Dermis blood vessel endothelial cell (primary cell): ENCODE results near the gene C22orf39. TPM values are rescaled to one million over a fixed set of nuclear protein-coding genes. Genes with fewer than 3 reads are reported as not detected.
A peak's percentile ranks its signal among the peaks of the same experiment; 100 is the strongest.

Source experiments
- DNase-seq: peaks from one replicate; pipeline ENCODE4 v3.0.0; 2010
- total RNA-seq: library from RNA; depleted of rRNA; stranded (reverse); fragments of >200 nt; gene quantifications from 2 replicates; pipeline ENCODE4 v1.2.3, GENCODE V29; 2014

Gene C22orf39, protein sequence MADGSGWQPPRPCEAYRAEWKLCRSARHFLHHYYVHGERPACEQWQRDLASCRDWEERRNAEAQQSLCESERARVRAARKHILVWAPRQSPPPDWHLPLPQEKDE
- 24.2 and 27.1 TPM in 2 replicates for total RNA-seq

DNA sequence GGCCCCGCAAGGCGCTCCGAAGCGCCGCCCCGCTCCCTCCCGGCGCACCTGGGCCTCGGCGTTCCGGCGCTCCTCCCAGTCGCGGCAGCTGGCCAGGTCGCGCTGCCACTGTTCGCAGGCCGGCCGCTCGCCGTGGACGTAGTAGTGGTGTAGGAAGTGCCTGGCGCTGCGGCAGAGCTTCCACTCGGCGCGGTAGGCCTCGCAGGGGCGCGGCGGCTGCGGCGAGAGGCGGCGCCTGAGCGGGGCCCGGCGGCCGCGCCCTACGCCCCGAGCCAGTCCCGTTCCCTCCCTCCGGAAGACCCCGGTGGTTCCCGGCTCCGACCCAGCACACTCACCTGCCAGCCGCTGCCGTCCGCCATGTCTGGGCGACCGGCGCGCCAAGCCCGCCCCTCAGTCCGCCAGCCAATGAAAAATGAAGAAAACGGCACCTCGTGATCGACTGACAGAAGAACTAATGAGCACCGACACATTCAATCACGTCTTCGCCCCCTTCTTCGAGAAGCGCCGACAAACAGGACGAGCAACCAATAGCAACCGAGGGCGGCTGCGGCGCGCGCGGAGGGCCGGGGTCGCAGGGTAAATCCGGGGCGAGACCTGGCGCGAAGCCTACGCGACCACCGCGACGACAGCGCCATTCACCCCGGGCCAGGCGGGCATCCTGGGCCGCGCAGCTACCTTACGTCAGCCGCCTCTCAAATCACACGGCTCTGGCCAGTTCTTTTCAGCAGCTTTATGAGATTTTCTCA is at the start of gene C22orf39:
C22orf39 (minus strand) TSS at position 382 of the 746 bp plus-strand sequence; CDS start at position 359, 23 bp downstream.
- DNase-seq: peak; percentile 95

DNA sequence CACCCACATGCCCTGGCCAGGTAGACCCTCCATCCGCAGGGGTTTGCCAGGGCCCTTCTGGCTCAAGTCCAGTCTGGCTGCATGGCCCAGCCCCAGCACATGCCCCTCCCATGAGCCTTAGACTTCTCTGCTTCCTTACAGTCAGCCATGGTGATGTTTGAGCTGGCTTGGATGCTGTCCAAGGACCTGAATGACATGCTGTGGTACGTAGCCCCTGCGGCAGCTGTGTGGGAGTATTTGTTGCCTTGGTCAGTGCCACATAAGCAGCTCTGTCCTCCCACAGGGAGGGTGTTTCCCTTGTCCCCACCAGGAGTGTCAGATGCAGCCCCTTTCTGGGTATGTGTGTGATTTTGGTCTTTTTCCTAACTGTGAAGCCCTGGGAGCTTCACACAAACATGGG is 49.7 kb upstream of the C22orf39 start:
- DNase-seq: peak; percentile 94

DNA sequence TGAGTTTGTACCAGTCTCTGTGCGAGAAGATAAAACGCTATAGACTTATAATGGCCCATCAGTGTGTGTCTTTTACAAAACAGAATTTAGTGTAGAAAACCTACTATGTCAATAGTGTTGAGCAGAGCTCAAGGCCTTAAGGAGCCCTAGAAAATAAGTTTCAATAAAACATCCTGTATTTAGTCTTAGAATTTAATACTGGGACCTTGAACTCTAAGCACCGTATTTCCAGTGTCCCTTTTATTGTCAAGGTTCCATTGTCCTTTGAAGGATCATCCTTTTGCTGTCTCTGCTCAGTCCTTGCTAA is 48.8 kb upstream of the C22orf39 start:
- DNase-seq: no peak

DNA sequence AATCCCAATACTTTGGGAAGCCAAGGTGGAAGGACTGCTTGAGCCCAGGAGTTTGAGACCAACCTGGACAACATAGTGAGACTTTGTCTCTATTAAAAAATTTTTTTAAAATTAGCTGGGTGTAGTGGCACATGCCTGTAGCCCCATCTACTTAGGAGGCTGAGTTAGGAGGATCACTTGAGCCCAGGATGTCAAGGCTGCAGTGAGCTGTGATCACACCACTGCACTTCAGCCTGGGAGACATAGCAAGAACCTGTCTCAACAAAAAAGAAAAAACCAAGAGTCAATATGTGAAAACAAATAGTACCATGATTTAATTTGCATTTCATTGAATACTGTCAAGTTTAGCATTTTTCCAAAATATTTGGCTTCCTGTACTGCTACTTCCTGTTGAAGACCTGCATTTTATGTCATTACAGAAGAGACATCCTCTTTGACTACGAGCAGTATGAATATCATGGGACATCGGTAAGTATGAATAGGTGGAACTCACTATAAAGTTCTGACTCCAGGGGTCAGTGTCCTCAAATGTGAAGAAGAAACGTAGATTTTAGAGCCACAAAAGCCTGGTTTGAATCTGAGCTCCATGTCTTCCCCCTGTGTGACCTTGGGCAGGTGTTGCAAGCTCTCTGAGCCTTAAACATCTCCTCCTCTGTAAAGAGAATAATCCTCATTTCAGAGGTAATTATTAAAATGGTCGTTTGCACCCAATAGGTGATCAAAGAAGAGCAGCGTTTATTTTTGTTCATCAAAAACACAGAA is 48.2 kb upstream of the C22orf39 start:
- peak; percentile 83 for DNase-seq

DNA sequence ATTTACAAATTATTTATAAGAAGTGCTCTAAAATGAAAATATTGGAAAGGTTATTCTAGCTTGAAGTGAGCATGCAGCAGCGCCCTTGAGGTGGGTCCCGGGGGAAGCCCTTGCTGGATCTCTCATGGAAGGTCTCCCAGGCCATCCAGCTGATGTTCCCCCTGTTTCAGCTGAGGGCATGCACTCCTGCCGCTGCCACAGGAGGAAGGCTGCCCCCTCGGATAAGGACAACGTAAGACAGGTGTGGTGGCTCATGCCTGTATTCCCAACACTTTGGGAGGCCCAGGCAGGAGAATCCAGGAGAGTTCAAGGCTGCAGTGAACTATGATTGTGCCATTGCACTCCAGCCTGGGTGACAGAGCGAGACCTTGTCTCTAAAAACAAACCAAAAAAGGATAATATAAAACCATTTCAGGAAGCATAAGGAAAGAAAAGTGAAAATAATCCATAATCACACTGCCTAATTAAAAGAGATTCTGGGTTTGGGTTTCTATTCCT is 47.2 kb upstream of the C22orf39 start:
- DNase-seq: no peak

DNA sequence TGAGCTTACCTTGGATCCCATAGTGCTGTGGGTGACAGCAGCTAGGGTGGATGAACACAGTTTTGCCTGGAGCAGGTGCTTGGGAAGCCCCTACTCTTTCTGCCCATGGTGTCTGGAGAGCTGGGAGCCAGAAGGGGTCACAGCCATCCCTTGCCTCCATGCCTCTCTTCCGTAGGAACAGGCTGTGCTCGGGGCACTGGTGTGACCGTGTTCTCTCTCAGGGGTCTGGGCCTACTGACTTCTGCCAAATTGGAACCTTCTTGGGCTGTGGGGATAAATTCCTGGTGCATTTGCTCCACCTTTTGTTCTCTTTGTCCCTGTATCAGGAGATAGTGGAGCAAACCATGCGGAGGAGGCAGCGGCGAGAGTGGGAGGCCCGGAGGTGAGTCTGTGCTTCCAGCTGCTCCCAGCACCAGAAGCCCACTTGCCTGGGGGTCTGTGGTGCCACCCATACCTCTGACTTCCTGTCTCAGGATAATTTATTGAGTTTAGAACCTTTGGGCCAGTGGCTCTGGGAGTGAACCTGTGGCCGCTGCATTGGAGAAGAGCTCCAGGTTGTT is 46.6 kb upstream of the C22orf39 start:
- no peak for DNase-seq

DNA sequence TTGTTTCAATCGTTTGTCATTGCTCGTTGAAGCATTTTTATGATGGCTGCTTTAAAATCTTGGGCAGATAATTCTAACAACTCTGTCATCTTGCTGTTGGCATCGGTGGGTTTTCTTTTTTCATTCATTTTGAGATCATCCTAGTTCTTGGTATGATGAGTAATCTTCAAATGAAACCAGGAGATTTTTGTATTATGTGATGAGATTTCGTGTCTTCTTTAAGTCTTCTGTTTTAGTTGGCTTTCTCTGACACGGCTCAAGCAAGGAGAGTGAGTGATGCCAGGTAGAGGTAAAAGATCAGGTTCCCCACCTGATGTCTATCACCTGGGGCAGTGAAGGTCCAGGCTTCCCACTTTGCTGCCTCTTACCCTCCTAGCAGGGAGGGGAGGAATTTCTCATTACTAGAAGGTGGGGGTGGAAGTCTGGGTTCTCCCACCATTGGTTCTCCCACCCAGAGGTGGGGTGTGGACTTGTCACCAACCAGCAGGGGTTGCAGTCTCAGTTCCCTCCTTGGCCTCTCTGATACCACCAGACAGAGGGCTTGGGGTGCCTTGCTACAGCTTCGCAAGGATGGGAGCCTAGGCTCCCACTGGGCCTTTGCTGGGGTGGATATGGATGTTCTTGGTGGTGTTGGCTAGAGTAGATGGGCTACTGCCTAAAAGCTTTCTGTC is 45.1 kb upstream of the C22orf39 start:
- no peak for DNase-seq

DNA sequence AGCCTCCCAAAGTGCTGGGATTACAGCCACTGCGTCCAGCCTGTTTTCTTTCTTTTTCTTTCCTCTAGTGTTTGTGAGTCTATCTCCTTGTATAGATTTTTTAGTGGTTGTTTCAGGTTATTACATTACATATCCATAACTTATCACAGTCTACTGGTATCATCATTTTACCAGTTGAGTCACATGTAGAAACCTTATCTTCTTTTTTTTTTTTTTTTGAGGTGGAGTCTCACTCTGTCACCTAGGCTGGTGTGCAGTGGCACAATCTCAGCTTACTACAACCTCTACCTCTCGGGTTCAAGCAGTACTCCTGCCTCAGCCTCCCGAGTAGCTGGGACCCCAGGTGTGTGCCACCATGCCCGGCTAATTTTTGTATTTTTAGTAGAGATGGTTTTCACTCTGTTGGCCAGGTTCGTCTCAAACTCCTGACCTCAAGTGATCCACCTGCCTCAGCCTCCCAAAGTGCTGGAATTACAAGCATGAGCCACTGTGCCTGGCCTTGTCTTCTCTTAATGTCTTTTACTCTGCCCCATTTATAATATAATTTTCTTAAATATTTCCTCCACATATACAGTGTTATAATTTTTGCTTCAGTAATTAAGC is 43.2 kb upstream of the C22orf39 start:
- DNase-seq: no peak

DNA sequence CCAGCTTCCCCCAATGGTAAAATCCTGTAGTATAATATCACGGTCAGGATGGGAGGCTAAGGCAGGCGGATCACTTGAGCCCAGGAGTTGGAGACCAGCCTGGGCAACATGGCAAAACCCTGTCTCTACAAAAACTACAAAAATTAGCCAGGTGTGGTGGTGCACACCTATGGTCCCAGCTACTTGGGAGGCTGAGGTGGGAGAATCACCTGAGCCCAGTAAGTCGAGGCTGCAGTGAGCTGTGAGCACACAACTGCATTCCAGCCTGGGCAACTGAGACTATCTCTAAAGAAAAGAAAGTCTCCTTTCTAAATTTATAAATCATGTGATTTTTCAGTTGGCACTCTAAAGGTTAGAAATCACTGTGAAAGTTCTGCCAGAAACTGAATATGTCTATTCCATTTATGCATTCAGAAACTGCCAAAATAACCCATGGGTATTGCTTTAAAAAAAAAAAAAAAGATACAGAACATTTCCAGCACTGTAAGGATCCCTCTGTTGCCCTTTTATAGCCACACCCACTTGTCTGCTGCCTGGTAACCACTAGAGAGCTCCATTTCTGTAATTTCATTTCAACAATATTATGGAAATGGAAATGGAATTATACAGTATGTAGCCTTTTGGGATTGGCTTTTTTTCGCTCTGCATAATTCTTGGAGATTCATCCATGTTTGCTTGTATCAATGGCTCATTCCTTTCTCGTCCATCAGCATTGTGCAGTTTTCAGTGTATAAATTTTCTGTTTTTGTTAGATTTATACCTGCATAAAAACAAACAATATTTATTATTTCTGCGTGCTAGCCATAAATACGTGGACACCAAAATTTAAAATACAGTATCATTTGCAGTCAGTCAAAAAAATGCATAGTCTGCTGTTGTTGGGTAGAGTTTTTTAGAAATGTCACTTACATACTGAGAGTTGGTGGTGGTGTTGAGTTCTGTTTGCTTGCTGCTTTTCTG is 41.7 kb upstream of the C22orf39 start:
- DNase-seq: peak; percentile 36

DNA sequence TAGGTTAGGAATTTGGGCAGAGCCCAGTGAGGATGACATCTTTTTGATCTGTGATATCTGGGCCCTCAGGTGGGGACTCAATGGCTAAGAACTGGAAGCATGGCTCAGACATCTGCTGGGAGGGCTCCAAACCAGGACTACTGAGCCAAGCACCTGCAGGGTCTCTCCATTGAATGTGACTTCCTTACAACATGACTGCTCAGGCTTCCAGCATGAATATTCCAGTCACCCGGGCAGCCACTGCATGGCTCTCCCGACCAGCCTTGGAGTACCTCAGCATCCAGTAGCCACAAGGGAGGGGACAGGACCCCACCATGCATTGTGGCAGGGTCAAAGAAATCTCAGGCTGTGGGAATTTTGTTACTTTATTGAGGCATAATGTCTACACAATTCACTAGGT is 40.8 kb upstream of the C22orf39 start:
- DNase-seq: no peak

DNA sequence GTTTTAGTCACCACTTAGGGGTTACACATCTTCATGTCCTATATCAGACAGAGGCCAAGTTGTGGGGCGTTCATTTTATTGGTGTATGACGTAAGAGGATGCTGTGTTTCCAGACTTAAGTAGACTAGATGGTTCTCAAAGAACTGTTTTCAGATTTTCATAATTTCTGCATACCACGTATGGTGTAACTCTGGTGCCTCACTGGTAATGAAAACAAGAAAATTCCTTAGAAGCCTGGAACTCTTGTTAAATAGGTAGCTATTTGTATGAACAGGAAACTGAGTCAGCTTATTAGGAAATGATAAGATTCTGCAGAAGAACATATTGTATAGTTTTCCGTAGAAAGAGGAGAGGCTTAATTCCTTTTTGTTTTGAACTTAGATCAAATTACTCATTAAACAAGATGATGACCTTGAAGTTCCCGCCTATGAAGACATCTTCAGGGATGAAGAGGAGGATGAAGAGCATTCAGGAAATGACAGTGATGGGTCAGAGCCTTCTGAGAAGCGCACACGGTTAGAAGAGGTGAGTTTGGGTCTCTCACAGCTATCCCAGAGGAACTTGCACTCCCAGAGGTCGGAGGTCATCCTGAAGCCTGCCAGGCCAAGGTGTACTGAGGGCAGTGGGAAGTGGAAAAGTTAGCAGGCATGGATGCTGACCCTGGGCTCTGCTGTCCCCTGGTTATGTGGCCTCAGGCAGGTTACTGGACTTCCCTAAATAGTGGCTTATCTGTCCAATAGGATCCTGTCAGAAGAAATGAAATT is 36.2 kb upstream of the C22orf39 start:
- peak; percentile 91 for DNase-seq

DNA sequence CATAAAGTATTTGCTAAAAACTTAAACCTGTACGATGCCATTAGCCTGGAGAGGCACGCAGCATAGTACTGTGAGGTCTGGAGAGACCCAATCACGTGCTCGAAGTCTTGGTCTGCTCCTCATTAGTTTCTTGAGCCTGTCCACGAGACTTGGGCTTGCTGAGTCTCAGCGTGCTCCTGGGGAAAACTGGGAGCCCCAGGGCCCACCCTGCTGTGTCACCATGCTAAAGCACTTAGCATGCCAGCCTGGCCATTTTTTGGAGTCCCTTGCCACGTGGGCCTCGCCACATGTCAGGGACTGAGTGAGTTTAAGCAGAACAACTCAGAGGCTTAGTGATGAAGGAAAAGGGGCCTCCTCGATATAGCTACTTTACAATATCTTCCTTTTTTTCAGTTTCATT is 34.8 kb upstream of the C22orf39 start:
- no peak for DNase-seq

DNA sequence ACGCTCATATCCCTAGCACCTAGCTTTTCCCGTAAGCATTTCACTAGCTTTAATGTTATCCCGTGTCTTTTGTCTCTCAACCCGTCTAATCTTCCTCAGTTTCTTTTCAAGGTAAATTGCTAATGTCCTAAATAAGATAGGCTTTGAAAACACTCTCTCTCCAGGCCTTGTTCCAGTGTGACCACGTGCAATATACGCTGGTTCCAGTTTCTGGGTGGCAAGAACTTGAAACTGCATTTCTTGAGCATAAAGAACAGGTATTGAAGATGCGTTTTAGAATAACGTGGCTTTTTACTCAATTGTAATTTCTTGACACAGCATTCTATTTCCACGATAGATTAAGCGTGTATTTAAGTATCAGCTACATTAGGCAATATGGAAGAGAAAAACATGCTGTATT is 33.3 kb upstream of the C22orf39 start:
- no peak for DNase-seq

DNA sequence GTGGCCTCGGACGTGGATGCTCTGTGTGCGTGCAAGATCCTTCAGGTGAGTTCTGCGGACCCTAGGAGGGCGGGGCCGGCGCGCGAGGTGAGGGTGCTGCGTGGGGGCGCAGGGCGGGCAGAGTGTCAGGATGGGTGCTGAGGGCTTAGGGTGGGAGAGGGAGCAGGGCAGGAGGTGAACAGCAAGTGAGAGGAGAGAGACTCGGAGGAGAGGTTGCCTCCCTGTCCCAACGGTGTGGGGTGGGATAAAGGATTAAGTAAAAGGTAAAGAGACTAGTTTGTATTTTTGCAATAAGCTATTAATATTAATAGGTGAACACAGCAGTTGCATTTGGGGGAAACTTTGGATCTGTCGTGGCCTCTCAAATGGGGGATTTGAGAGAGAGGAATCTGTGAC is 32.7 kb upstream of the C22orf39 start:
- DNase-seq: no peak

DNA sequence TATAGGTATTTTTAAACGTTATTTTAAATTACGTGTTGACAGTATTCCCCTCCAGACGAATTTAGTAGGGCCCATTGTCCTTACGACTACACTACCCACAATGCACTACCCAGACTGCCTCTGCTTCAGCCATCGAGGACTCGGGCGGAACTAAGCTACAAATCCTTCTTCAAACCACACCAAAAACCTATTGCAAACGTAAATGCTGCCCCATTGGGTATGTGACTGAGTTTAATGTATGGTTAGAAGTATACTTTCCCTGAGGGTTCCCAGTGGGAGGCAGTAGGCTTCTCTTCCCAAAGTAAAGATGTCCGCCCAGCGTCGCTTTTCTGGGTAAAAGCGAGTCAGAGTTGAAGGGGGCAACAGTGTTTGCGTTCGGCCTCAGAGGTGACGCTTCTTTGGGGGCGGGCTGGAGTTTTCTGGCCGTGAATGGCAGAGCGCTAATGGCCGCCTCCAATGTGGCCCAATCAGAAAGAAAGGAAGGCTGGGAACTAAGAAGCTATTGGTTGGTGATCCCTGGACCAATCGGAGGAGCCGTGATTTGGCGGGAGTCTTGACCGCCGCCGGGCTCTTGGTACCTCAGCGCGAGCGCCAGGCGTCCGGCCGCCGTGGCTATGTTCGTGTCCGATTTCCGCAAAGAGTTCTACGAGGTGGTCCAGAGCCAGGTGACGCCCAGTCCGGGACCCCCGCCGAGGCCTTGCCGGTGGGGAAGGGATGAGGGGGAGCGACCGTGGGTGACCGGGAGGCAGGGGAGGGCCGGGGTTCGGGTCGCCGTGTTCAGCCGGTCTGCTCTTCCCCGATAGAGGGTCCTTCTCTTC is 32.1 kb upstream of the C22orf39 start, which contains the start of gene CDC45:
CDC45 (plus strand) TSS at position 566 of the 818 bp plus-strand sequence; CDS start at position 615, 49 bp downstream.
- DNase-seq: peak; percentile 99

DNA sequence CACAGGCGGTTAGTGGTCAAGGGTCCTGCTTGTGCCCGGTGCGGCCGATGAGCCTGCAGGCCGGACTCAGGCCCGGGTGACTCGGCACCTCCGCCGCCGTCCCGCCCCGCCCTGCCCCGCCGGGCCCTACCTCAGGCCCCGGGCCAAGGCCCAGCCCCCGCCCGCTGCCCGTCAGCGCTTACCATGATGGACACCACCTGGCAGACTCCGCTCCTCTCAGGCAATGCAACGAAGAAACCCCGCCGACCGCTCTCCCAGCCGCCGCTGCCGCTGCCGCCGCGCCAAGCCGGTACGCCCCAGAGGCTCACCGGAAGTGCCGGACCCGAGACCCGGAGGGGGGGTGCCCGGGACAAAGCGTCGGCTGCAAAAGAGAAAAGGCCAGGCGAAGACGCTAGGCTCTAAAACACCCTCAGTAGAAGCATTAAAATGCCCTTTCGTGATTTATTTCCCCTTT is 31.4 kb upstream of the C22orf39 start, which contains the start of gene UFD1:
UFD1 (minus strand) TSS at position 293 of the 454 bp plus-strand sequence; CDS start at position 185, 108 bp downstream.
- peak; percentile 79 for DNase-seq

DNA sequence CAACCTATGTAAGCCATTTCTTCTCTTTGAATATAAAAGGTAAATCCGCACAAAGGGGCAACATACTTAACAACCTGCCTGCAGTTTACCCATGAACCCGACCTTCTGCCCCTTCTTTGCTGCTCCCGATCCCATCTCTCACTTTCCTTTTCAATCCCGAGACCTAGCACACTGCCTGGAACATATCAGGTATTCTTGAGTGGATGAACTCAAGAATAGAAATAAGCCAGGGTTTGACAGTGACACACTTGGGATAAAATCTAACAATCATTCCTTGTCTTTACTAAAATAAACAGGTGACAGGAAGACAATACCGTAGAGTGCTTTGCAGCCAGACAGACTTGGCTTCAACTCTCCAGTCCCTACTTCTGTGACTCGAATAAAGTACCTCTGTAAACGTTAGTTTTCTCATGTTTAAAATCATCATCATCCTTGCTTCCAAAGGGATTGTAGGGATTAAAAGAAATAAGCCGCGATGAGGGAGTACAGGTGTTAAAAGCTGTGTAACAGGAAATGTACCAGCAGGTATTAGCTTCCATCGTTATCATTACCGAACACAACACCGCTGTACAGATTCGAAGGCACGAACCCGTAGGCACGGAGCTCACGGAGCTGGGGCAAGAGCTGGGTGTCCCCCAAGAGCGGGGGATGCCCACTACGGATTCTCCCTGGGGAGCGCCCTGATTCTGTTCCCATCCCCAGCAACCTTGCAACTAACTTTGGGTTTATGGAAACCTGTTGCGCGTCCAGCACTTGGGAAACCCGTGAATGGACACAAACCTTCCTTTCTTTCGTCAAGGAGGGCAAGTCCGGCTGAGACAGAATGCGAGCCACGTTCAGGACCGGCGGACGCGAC is 30.8 kb upstream of the C22orf39 start:
- DNase-seq: no peak
